Measurements from ENCODE around the gene COL23A1.
A peak's percentile ranks its signal among the peaks of the same experiment; 100 is the strongest.

COL23A1 gene

GRCh38 chr5:178462076-178462475 is 128.1 kb downstream of the COL23A1 start:
- H3K4me2 ChIP-seq (ENCODE audit: low read length): no peak overlapping the region

GRCh38 chr5:178461004-178461730 is 129.0 kb downstream of the COL23A1 start:
- no peak overlapping the region for H3K4me3 ChIP-seq (ENCODE audit: low read length)
- H3K27me3 ChIP-seq (ENCODE audit: low read depth, low read length): no peaks in the 10 kb centered on the region
- no peaks in the 10 kb centered on the region for H3K9me3 ChIP-seq (ENCODE audit: insufficient read depth, low read length)
- no peak overlapping the region for H3K9ac ChIP-seq (ENCODE audit: low read length)
- H2AFZ ChIP-seq (ENCODE audit: low read depth, low read length): no peak overlapping the region
- H3K4me1 ChIP-seq (ENCODE audit: low read length): no peaks in the 10 kb centered on the region
- H3K27ac ChIP-seq (ENCODE audit: low read length): no peak overlapping the region
- H3K36me3 ChIP-seq (replicated peaks; ENCODE audit: low read depth, low read length): no peaks in the 10 kb centered on the region
- TF ChIP-seq EZH2phosphoT487 (IDR thresholded peaks at IDR 0.05; ENCODE audit: low read depth) (no peak), CTCF (IDR thresholded peaks at IDR 0.05; ENCODE audit: low read depth, low read length) (peak; percentile 61)
- H3K79me2 ChIP-seq (ENCODE audit: low read length): no peaks in the 10 kb centered on the region
- H3K4me2 ChIP-seq (ENCODE audit: low read length): no peak overlapping the region
- no peaks in the 10 kb centered on the region for H4K20me1 ChIP-seq (ENCODE audit: insufficient read depth, low read length)

More at GRCh38 chr5:178462076-178462475, 128.1 kb downstream of the COL23A1 start:
- Histone ChIP-seq H3K9ac (ENCODE audit: low read length) (no peak overlapping the region), H2AFZ (ENCODE audit: low read depth, low read length) (no peak overlapping the region), H3K36me3 (replicated peaks; ENCODE audit: low read depth, low read length) (no peaks in the 10 kb centered on the region), H4K20me1 (ENCODE audit: insufficient read depth, low read length) (no peaks in the 10 kb centered on the region), H3K9me3 (ENCODE audit: insufficient read depth, low read length) (no peaks in the 10 kb centered on the region), H3K4me3 (ENCODE audit: low read length) (no peak overlapping the region), H3K27ac (ENCODE audit: low read length) (no peak overlapping the region), H3K79me2 (ENCODE audit: low read length) (no peaks in the 10 kb centered on the region), H3K4me1 (ENCODE audit: low read length) (no peaks in the 10 kb centered on the region), H3K27me3 (ENCODE audit: low read depth, low read length) (no peaks in the 10 kb centered on the region)
- no peak for TF ChIP-seq EZH2phosphoT487 (IDR thresholded peaks at IDR 0.05; ENCODE audit: low read depth)
- no peak for TF ChIP-seq CTCF (IDR thresholded peaks at IDR 0.05; ENCODE audit: low read depth, low read length)

- H3K9ac ChIP-seq (ENCODE audit: low read length): no peak overlapping the region
- no peaks in the 10 kb centered on the region for H3K27me3 ChIP-seq (ENCODE audit: low read depth, low read length)
- no peaks in the 10 kb centered on the region for H3K36me3 ChIP-seq (replicated peaks; ENCODE audit: low read depth, low read length)
- TF ChIP-seq CTCF (IDR thresholded peaks at IDR 0.05; ENCODE audit: low read depth, low read length) (no peak), EZH2phosphoT487 (IDR thresholded peaks at IDR 0.05; ENCODE audit: low read depth) (no peak)
- no peaks in the 10 kb centered on the region for H4K20me1 ChIP-seq (ENCODE audit: insufficient read depth, low read length)
- no peaks in the 10 kb centered on the region for H3K4me1 ChIP-seq (ENCODE audit: low read length)
- no peak overlapping the region for H2AFZ ChIP-seq (ENCODE audit: low read depth, low read length)
- no peak overlapping the region for H3K4me3 ChIP-seq (ENCODE audit: low read length)
- no peak overlapping the region for H3K27ac ChIP-seq (ENCODE audit: low read length)
- H3K4me2 ChIP-seq (ENCODE audit: low read length): no peak overlapping the region
- H3K79me2 ChIP-seq (ENCODE audit: low read length): no peaks in the 10 kb centered on the region
- no peaks in the 10 kb centered on the region for H3K9me3 ChIP-seq (ENCODE audit: insufficient read depth, low read length)
These were observed 129.6 kb downstream of the COL23A1 start for GRCh38 chr5:178460598-178460997.

- H4K20me1 ChIP-seq (ENCODE audit: insufficient read depth, low read length): no peaks in the 10 kb centered on the region
- no peak overlapping the region for H3K9ac ChIP-seq (ENCODE audit: low read length)
- TF ChIP-seq EZH2phosphoT487 (IDR thresholded peaks at IDR 0.05; ENCODE audit: low read depth): no peak
- TF ChIP-seq CTCF (IDR thresholded peaks at IDR 0.05; ENCODE audit: low read depth, low read length): no peak
- H3K36me3 ChIP-seq (replicated peaks; ENCODE audit: low read depth, low read length): no peaks in the 10 kb centered on the region
- H3K4me2 ChIP-seq (ENCODE audit: low read length): no peak overlapping the region
- no peak overlapping the region for H2AFZ ChIP-seq (ENCODE audit: low read depth, low read length)
- H3K79me2 ChIP-seq (ENCODE audit: low read length): no peaks in the 10 kb centered on the region
- H3K27ac ChIP-seq (ENCODE audit: low read length): no peak overlapping the region
- H3K9me3 ChIP-seq (ENCODE audit: insufficient read depth, low read length): no peaks in the 10 kb centered on the region
- H3K4me1 ChIP-seq (ENCODE audit: low read length): no peaks in the 10 kb centered on the region
- H3K4me3 ChIP-seq (ENCODE audit: low read length): no peak overlapping the region
- no peaks in the 10 kb centered on the region for H3K27me3 ChIP-seq (ENCODE audit: low read depth, low read length)
These were observed 130.0 kb downstream of the COL23A1 start for GRCh38 chr5:178460174-178460573.

All from OCI-LY3 (cell line).